HepG2 (cell line): ENCODE results near the gene SIVA1. TPM values are rescaled to one million over a fixed set of nuclear protein-coding genes. Genes with fewer than 3 reads are reported as not detected.

Experiments
- AKNA ChIP-seq: sonication (generic); formaldehyde crosslinking; IDR thresholded peaks from 2 replicates; pipeline ENCODE4 v1.4.0; 2020; ENCODE audit warnings: missing genetic modification reagents, borderline replicate concordance
- BORCS8-MEF2B ChIP-seq: sonication (generic); formaldehyde crosslinking; IDR thresholded peaks from 2 replicates; pipeline ENCODE4 v1.8.0; 2022; ENCODE audit warnings: mild to moderate bottlenecking, missing genetic modification reagents
- CBX5 ChIP-seq: sonication (generic); formaldehyde crosslinking; IDR thresholded peaks from 2 replicates; pipeline ENCODE4 v1.4.0; 2020; ENCODE audit warnings: missing genetic modification reagents, borderline replicate concordance
- ELK4 ChIP-seq: sonication (generic); formaldehyde crosslinking; IDR thresholded peaks from 2 replicates; pipeline ENCODE4 v1.9.0; 2021; ENCODE audit warnings: missing genetic modification reagents, borderline replicate concordance
- HNRNPUL1 ChIP-seq: fragments of 200-400 bp; formaldehyde crosslinking; IDR thresholded peaks from 2 replicates; pipeline ENCODE4 v1.6.1; 2017; ENCODE audit warnings: low read depth, mild to moderate bottlenecking, low read length, moderate library complexity
- IRX3 ChIP-seq: sonication (generic); formaldehyde crosslinking; IDR thresholded peaks from 2 replicates; pipeline ENCODE4 v1.8.1; 2023; ENCODE audit warnings: mild to moderate bottlenecking, low read depth, missing genetic modification reagents, borderline replicate concordance
- JUN ChIP-seq: sonication (generic); formaldehyde crosslinking; IDR thresholded peaks from 2 replicates; pipeline ENCODE4 v1.4.0; 2020; ENCODE audit warnings: mild to moderate bottlenecking, missing genetic modification reagents
- MED13 ChIP-seq: sonication (generic); formaldehyde crosslinking; IDR thresholded peaks from 2 replicates; pipeline ENCODE4 v1.5.0; 2020; ENCODE audit warnings: missing genetic modification reagents
- MYNN ChIP-seq: sonication (generic); formaldehyde crosslinking; IDR thresholded peaks from 2 replicates; pipeline ENCODE4 v1.4.0; 2020; ENCODE audit warnings: mild to moderate bottlenecking, low read depth, missing genetic modification reagents
- PRMT3 ChIP-seq: sonication (generic); formaldehyde crosslinking; IDR thresholded peaks from 2 replicates; pipeline ENCODE4 v1.8.1; 2022; ENCODE audit warnings: low read depth, mild to moderate bottlenecking, moderate library complexity, missing genetic modification reagents, borderline replicate concordance
- REL ChIP-seq: sonication (generic); formaldehyde crosslinking; conservative IDR thresholded peaks from 2 replicates; pipeline ENCODE4 v1.8.0; 2022; ENCODE audit warnings: mild to moderate bottlenecking, missing genetic modification reagents, moderate library complexity
- SMYD3 ChIP-seq: sonication (generic); formaldehyde crosslinking; IDR thresholded peaks from 2 replicates; pipeline ENCODE4 v1.8.1; 2023; ENCODE audit warnings: mild to moderate bottlenecking, missing genetic modification reagents
- TOPORS ChIP-seq: sonication (generic); formaldehyde crosslinking; IDR thresholded peaks from 2 replicates; pipeline ENCODE4 v1.8.0; 2023; ENCODE audit warnings: mild to moderate bottlenecking, missing genetic modification reagents
- ZBTB8A ChIP-seq: sonication (generic); formaldehyde crosslinking; IDR thresholded peaks from 2 replicates; pipeline ENCODE4 v1.4.0; 2020; ENCODE audit warnings: mild to moderate bottlenecking, low read depth, missing genetic modification reagents, borderline replicate concordance
- ZFP36L1 ChIP-seq: sonication (generic); formaldehyde crosslinking; IDR thresholded peaks from 2 replicates; pipeline ENCODE4 v1.8.0; 2022; ENCODE audit warnings: mild to moderate bottlenecking, missing genetic modification reagents, moderate library complexity
- ZNF263 ChIP-seq: sonication (generic); formaldehyde crosslinking; IDR thresholded peaks from 2 replicates; pipeline ENCODE4 v1.4.0; 2020; ENCODE audit warnings: missing genetic modification reagents
- ZNF343 ChIP-seq: sonication (generic); formaldehyde crosslinking; IDR thresholded peaks from 2 replicates; pipeline ENCODE4 v1.4.0; 2020; ENCODE audit warnings: mild to moderate bottlenecking, missing genetic modification reagents
- ZNF451 ChIP-seq: sonication (generic); formaldehyde crosslinking; IDR thresholded peaks from 2 replicates; pipeline ENCODE4 v1.5.0; 2020; ENCODE audit warnings: mild to moderate bottlenecking, missing genetic modification reagents
- ZNF652 ChIP-seq: IDR thresholded peaks from 2 replicates; pipeline ENCODE4 v1.6.1; 2016; ENCODE audit warnings: low read depth, borderline replicate concordance
- ZNF816 ChIP-seq: sonication (generic); formaldehyde crosslinking; IDR thresholded peaks from 2 replicates; pipeline ENCODE4 v1.8.0; 2022; ENCODE audit warnings: missing genetic modification reagents, mild to moderate bottlenecking, borderline replicate concordance
- polyA plus RNA-seq, 8 experiments: library from polyadenylated mRNA; depleted of rRNA in 3 of 8; stranded (reverse) in 7 of 8; unstranded in 1 of 8; fragments of >200 nt; fragmentation: Illumina TruSeq in 4 of 8; extraction: Trizol in 4 of 8; gene quantifications; 2 replicates each; pipeline versions ENCODE4 v1.2.1 to v1.2.3, GENCODE V29; 2011 to 2016; ENCODE audit warnings: low read depth in 4 of 8, missing spikeins in 1 of 8, mixed read lengths in 1 of 8; ENCODE audit not compliant: insufficient read depth in 1 of 8
- total RNA-seq, 5 experiments: library from RNA; depleted of rRNA; stranded (reverse); fragments of >200 nt; fragmentation: Illumina TruSeq; extraction: Trizol; gene quantifications; 2 replicates each; pipeline ENCODE4 v1.2.3, GENCODE V29; 2016; ENCODE audit warnings: low read depth in 1 of 5
- TF ChIP-seq, protein P1 (sequence below): sonication (generic); formaldehyde crosslinking; IDR thresholded peaks from 2 replicates; pipeline ENCODE4 v1.8.1; 2023; ENCODE audit warnings: mild to moderate bottlenecking, missing genetic modification reagents
- TF ChIP-seq, protein P2 (sequence below): sonication (generic); formaldehyde crosslinking; IDR thresholded peaks from 2 replicates; pipeline ENCODE4 v1.9.0; 2022; ENCODE audit warnings: low read depth, missing genetic modification reagents

Gene SIVA1
- total and polyA plus RNA-seq, 2 of the 13 experiments (the other 11 are each of a cell fraction or from before 2014, with no cell fraction given) = 123 to 186 TPM

GRCh38 chr14:104794631-104794992 lies 41.7 kb downstream of the SIVA1 start (continued):
- no peak for TF ChIP-seq ZFP36L1 (CRISPR knock-in tag)
- no peak for TF ChIP-seq ZNF343 (CRISPR knock-in tag)
- TF ChIP-seq TOPORS (CRISPR knock-in tag) = no peak
- TF ChIP-seq HNRNPUL1 = no peak
- no peak for TF ChIP-seq BORCS8-MEF2B
- no peak for TF ChIP-seq REL (CRISPR knock-in tag)
- peak; percentile 15; the same call in 1 of the 2 replicates for TF ChIP-seq ZNF263
- no peak for TF ChIP-seq MYNN (CRISPR knock-in tag)
- no peak for TF ChIP-seq ZNF652 (CRISPR knock-in tag)
- TF ChIP-seq ZNF451 (CRISPR knock-in tag) = no peak
- TF ChIP-seq, protein P1, sequence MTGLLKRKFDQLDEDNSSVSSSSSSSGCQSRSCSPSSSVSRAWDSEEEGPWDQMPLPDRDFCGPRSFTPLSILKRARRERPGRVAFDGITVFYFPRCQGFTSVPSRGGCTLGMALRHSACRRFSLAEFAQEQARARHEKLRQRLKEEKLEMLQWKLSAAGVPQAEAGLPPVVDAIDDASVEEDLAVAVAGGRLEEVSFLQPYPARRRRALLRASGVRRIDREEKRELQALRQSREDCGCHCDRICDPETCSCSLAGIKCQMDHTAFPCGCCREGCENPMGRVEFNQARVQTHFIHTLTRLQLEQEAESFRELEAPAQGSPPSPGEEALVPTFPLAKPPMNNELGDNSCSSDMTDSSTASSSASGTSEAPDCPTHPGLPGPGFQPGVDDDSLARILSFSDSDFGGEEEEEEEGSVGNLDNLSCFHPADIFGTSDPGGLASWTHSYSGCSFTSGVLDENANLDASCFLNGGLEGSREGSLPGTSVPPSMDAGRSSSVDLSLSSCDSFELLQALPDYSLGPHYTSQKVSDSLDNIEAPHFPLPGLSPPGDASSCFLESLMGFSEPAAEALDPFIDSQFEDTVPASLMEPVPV = no peak
- TF ChIP-seq IRX3 (CRISPR knock-in tag) = no peak
- TF ChIP-seq ZNF816 (CRISPR knock-in tag) = no peak
- TF ChIP-seq, protein P2, sequence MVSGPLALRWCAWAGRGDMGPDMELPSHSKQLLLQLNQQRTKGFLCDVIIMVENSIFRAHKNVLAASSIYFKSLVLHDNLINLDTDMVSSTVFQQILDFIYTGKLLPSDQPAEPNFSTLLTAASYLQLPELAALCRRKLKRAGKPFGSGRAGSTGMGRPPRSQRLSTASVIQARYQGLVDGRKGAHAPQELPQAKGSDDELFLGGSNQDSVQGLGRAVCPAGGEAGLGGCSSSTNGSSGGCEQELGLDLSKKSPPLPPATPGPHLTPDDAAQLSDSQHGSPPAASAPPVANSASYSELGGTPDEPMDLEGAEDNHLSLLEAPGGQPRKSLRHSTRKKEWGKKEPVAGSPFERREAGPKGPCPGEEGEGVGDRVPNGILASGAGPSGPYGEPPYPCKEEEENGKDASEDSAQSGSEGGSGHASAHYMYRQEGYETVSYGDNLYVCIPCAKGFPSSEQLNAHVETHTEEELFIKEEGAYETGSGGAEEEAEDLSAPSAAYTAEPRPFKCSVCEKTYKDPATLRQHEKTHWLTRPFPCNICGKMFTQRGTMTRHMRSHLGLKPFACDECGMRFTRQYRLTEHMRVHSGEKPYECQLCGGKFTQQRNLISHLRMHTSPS (CRISPR knock-in tag) = no peak
- TF ChIP-seq ELK4 (CRISPR knock-in tag) = no peak
- no peak for TF ChIP-seq SMYD3 (CRISPR knock-in tag)
- no peak for TF ChIP-seq CBX5 (CRISPR knock-in tag)
- TF ChIP-seq ZBTB8A = no peak
- TF ChIP-seq MED13 (CRISPR knock-in tag) = no peak
- no peak for TF ChIP-seq JUN (CRISPR knock-in tag)
- TF ChIP-seq PRMT3 (CRISPR knock-in tag) = no peak
- TF ChIP-seq AKNA = no peak
